Central memory CD8-positive, alpha-beta T cell (primary cell): ENCODE data around the gene CARD6.
A peak's percentile ranks its signal among the peaks of the same experiment; 100 is the strongest.

Experiments used
- ATAC-seq: fragments of 150-1000 bp; cut with Tn5 transposase; replicated peaks from 2 replicates; pipeline ENCODE4 v1.10.0; 2022; ENCODE audit warnings: mild to moderate bottlenecking, moderate FRiP score, moderate number of reproducible peaks; ENCODE audit not compliant: poor library complexity, severe bottlenecking; ENCODE audit errors: extremely low read depth
- DNase-seq, 2 donors: peaks; one replicate each; pipeline ENCODE4 v3.0.0; 2021; ENCODE audit warnings: low spot score in 2 of 2
- H3K27ac Mint-ChIP-seq: one replicate; pipeline ENCODE4 v1.8.0; 2022; ENCODE audit warnings: low read depth, mild to moderate bottlenecking, moderate library complexity, mixed read lengths
- H3K27me3 Mint-ChIP-seq: one replicate; pipeline ENCODE4 v1.8.0; 2022; ENCODE audit warnings: mixed read lengths
- H3K36me3 Mint-ChIP-seq: one replicate; pipeline ENCODE4 v1.8.0; 2022; ENCODE audit warnings: mild to moderate bottlenecking, moderate library complexity, mixed read lengths; ENCODE audit not compliant: insufficient read depth
- H3K4me1 Mint-ChIP-seq: one replicate; pipeline ENCODE4 v1.8.0; 2022; ENCODE audit warnings: mixed read lengths
- H3K4me3 Mint-ChIP-seq: one replicate; pipeline ENCODE4 v1.8.0; 2022; ENCODE audit warnings: mild to moderate bottlenecking, moderate library complexity, mixed read lengths
- H3K9me3 Mint-ChIP-seq: one replicate; pipeline ENCODE4 v1.8.0; 2022; ENCODE audit warnings: mixed read lengths

Gene CARD6

GRCh38 chr5:40904205-40904993 is 63.2 kb downstream of the CARD6 start:
- DNase-seq (no peak), ATAC-seq (no peak)
- H3K9me3 Mint-ChIP-seq = no peaks in the 10 kb centered on the region
- no peaks in the 10 kb centered on the region for H3K36me3 Mint-ChIP-seq
- H3K27ac Mint-ChIP-seq = no peak overlapping the region
- no peaks in the 10 kb centered on the region for H3K4me1 Mint-ChIP-seq
- H3K4me3 Mint-ChIP-seq = no peak overlapping the region
- peaks cover 18% of the 10 kb centered on the region for H3K27me3 Mint-ChIP-seq

GRCh38 chr5:40904994-40905306 is 63.8 kb downstream of the CARD6 start:
- no peak overlapping the region for H3K4me3 Mint-ChIP-seq
- no peak overlapping the region for H3K27ac Mint-ChIP-seq
- no peaks in the 10 kb centered on the region for H3K9me3 Mint-ChIP-seq
- no peak for ATAC-seq
- peaks cover 23% of the 10 kb centered on the region for H3K27me3 Mint-ChIP-seq
- no peaks in the 10 kb centered on the region for H3K36me3 Mint-ChIP-seq
- no peaks in the 10 kb centered on the region for H3K4me1 Mint-ChIP-seq
- no peak for DNase-seq

- Mint-ChIP-seq H3K36me3 (no peaks in the 10 kb centered on the region), H3K27me3 (peaks cover 33% of the 10 kb centered on the region), H3K27ac (peak overlapping the region; percentile 52), H3K9me3 (no peaks in the 10 kb centered on the region), H3K4me1 (no peaks in the 10 kb centered on the region), H3K4me3 (no peak overlapping the region)
- DNase-seq (no peak), ATAC-seq (no peak)
These were observed 65.2 kb downstream of the CARD6 start for GRCh38 chr5:40906351-40906751.

DNA sequence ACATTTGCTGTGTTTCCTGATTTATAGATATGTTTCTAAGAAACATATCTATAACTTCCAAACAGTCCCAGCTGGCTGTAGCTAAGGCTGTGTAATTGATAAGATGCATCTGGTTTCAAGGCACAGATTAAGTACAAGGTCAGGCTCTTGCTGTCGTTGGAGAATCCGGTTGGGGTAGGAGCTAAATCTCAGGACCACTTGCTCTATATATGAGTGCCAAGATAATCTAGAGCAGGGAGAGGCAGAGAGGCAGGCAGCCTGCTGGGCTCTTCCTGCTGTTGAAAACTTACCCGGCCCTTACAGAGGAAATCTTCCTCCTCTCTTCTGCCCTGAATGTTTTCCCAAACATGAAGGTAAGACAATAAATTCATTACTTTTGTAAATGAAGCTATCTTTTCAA is 68.1 kb downstream of the CARD6 start, which contains the start of gene C7:
TSS of gene C7 (plus strand) at position 234 of the 400 bp plus-strand sequence. CDS start at position 348, 114 bp downstream.
- ATAC-seq (no peak), DNase-seq (no peak)
- Mint-ChIP-seq H3K27me3 (peaks cover 45% of the 10 kb centered on the region), H3K4me1 (no peaks in the 10 kb centered on the region), H3K9me3 (no peaks in the 10 kb centered on the region), H3K36me3 (no peaks in the 10 kb centered on the region), H3K27ac (no peak within 1 kb of the TSS), H3K4me3 (no peak within 1 kb of the TSS)

DNA sequence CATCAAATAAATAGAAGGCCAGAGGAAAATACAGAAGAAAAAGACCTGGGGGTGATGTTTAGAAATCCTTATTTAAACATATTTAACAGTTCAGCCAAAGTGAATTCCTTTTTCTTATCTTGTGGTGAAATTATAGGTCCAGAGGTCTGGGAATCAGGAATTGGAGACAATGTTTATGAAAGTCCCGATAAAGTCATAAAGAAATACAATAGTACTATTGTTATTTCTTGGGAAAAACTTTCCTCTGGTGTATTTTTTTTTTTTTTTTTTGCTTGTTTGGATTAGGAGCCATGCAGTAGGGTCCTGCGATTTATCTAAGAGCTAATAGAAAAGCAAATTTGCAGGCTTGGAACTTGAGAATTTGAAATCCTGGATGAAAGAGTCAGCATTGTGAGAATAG is 68.6 kb downstream of the CARD6 start:
- peaks cover 49% of the 10 kb centered on the region for H3K27me3 Mint-ChIP-seq
- DNase-seq = no peak
- no peak overlapping the region for H3K27ac Mint-ChIP-seq
- no peaks in the 10 kb centered on the region for H3K4me1 Mint-ChIP-seq
- ATAC-seq = no peak
- no peaks in the 10 kb centered on the region for H3K9me3 Mint-ChIP-seq
- no peaks in the 10 kb centered on the region for H3K36me3 Mint-ChIP-seq
- no peak overlapping the region for H3K4me3 Mint-ChIP-seq
